Sigmoid colon (tissue), 3 donors: Measurements from ENCODE around the gene ZNF217.

Source experiments
- CTCF ChIP-seq, 4 experiments: fragments of 450-650 bp in 3 of 4; fragments of 200-600 bp in 1 of 4; IDR thresholded peaks; one replicate each; pipeline ENCODE4 v1.5.1; 2016 to 2019; ENCODE audit warnings: antibody characterized with exemption in 4 of 4, mild to moderate bottlenecking in 3 of 4, moderate library complexity in 2 of 4
- POLR2A ChIP-seq, 2 donors: fragments of 450-650 bp; IDR thresholded peaks; one replicate each; pipeline ENCODE4 v1.6.1; 2016; ENCODE audit warnings: antibody characterized with exemption in 2 of 2, mild to moderate bottlenecking in 2 of 2, moderate library complexity in 2 of 2

GRCh38 chr20:53550280-53551187 lies 43.1 kb downstream of the ZNF217 start:
- TF ChIP-seq CTCF (IDR thresholded peaks at IDR 0.05) (no peak), POLR2A (IDR thresholded peaks at IDR 0.05) (no peak)
